HCT116 (cell line): ENCODE results near the gene CELA3A. TPM values are rescaled to one million over a fixed set of nuclear protein-coding genes. Genes with fewer than 3 reads are reported as not detected.

Source experiments
- ATAC-seq: fragments of 200-7000 bp; cut with Tn5 transposase; 2 replicates; pipeline ENCODE4 v1.9.1; 2020; ENCODE audit warnings: mild to moderate bottlenecking, moderate library complexity
- BruUV-seq: library from RNA; stranded (reverse); fragments of 400-500 nt; replicated peaks from 2 replicates; lab custom pipeline; 2021; lab: Mats Ljungman, UMichigan
- CTCF ChIA-PET: fragments of 300-600 bp; sonication (Branson Sonifier 250); formaldehyde crosslinking; loops from one replicate; lab custom pipeline; 2021; ENCODE audit warnings: antibody characterized with exemption; lab: Charles Lee
- POLR2A ChIA-PET: fragments of 300-600, 350-600 bp; sonication (Branson Sonifier 250); formaldehyde crosslinking; loops from one replicate; lab custom pipeline; 2021; ENCODE audit warnings: antibody characterized with exemption; lab: Charles Lee
- RAD21 ChIA-PET, 2 experiments: fragments of 300-600 bp; sonication (Branson Sonifier 250); formaldehyde crosslinking; loops; one replicate each; lab custom pipeline; 2023; ENCODE audit warnings: low total read pairs in 2 of 2; ENCODE audit not compliant: uncharacterized antibody in 2 of 2, unreplicated experiment in 2 of 2, low non-redundant PET in 1 of 2; lab: Charles Lee
- DNase-seq: peaks from one replicate; pipeline ENCODE4 v3.0.0-alpha.2; 2010; ENCODE audit warnings: low read depth, low spot score
- H2AFZ ChIP-seq: fragments of 200-600 bp; shearing (Covaris generic), sonication (generic); 2 replicates; pipeline ENCODE4 v1.6.1; 2017; ENCODE audit warnings: low read depth, mixed run types, mixed read lengths, antibody characterized with exemption, low read length; ENCODE audit not compliant: poor library complexity, severe bottlenecking
- H3K27ac ChIP-seq: 2 replicates; pipeline ENCODE4 v1.5.1; 2012; ENCODE audit warnings: low read depth, low read length
- H3K27me3 ChIP-seq: fragments of 200-600 bp; sonication (generic); 2 replicates; pipeline ENCODE4 v1.6.1; 2016; ENCODE audit warnings: mixed run types, low read length, mixed read lengths; ENCODE audit not compliant: insufficient read depth
- H3K36me3 ChIP-seq, 2 experiments: fragments of 200-500 bp in 1 of 2; fragments of 200-600 bp in 1 of 2; sonication (Bioruptor generic) in 1 of 2; sonication (generic) in 1 of 2; 2 replicates each; pipeline versions ENCODE4 v1.5.1 to v1.6.1; 2014 to 2016; ENCODE audit warnings: low read length in 2 of 2, inconsistent platforms in 1 of 2, mixed read lengths in 1 of 2, mixed run types in 1 of 2; ENCODE audit not compliant: insufficient read depth in 2 of 2, control insufficient read depth in 1 of 2
- H3K4me1 ChIP-seq, 2 experiments: fragments of 200-600 bp in 1 of 2; sonication (generic) in 1 of 2; 2 replicates each; pipeline versions ENCODE4 v1.5.1 to v1.6.1; 2012 to 2017; ENCODE audit warnings: low read length in 2 of 2, inconsistent platforms in 1 of 2, mild to moderate bottlenecking in 1 of 2, mixed read lengths in 1 of 2, mixed run types in 1 of 2, moderate library complexity in 1 of 2; ENCODE audit not compliant: insufficient read depth in 2 of 2, control insufficient read depth in 1 of 2
- H3K4me2 ChIP-seq: fragments of 200-600 bp; sonication (generic); 2 replicates; pipeline ENCODE4 v1.6.1; 2017; ENCODE audit warnings: mixed run types, low read length, mixed read lengths
- H3K4me3 ChIP-seq, 2 experiments: fragments of 200-600 bp in 1 of 2; sonication (generic) in 1 of 2; replicated peaks in 1 of 2; 2 replicates each; pipeline ENCODE4 v1.5.1; 2011 to 2016; ENCODE audit warnings: low read length in 2 of 2, control low read depth in 1 of 2, low read depth in 1 of 2, mild to moderate bottlenecking in 1 of 2, mixed read lengths in 1 of 2, mixed run types in 1 of 2
- H3K79me2 ChIP-seq: fragments of 200-600 bp; sonication (generic); 2 replicates; pipeline ENCODE4 v1.6.1; 2017; ENCODE audit warnings: mild to moderate bottlenecking, mixed run types, low read length, moderate library complexity, mixed read lengths; ENCODE audit not compliant: insufficient read depth
- H3K9ac ChIP-seq: fragments of 200-600 bp; sonication (generic); 2 replicates; pipeline ENCODE4 v1.6.1; 2016; ENCODE audit warnings: low read length, mixed read lengths
- H3K9me2 ChIP-seq: fragments of 200-600 bp; sonication (generic), shearing (Covaris generic); 2 replicates; pipeline ENCODE4 v1.6.1; 2017; ENCODE audit warnings: mixed run types, mild to moderate bottlenecking, moderate library complexity; ENCODE audit not compliant: insufficient read depth
- H3K9me3 ChIP-seq, 2 experiments: fragments of 200-500 bp in 1 of 2; fragments of 200-600 bp in 1 of 2; sonication (Bioruptor generic) in 1 of 2; sonication (generic) in 1 of 2; 2 replicates each; pipeline ENCODE4 v1.6.1; 2014 to 2017; ENCODE audit warnings: low read length in 2 of 2, mixed read lengths in 2 of 2, inconsistent platforms in 1 of 2, low read depth in 1 of 2, mild to moderate bottlenecking in 1 of 2, mixed run types in 1 of 2, moderate library complexity in 1 of 2; ENCODE audit not compliant: control insufficient read depth in 1 of 2, insufficient read depth in 1 of 2
- H4K20me1 ChIP-seq: fragments of 200-600 bp; sonication (generic), shearing (Covaris generic); 2 replicates; pipeline ENCODE4 v1.6.1; 2017; ENCODE audit warnings: mixed run types, mild to moderate bottlenecking, moderate library complexity; ENCODE audit not compliant: insufficient read depth
- CEBPB ChIP-seq: IDR thresholded peaks from 2 replicates; pipeline ENCODE4 v1.6.1; 2012; ENCODE audit warnings: low read depth
- ELF1 ChIP-seq: IDR thresholded peaks from 2 replicates; pipeline ENCODE4 v1.6.1; 2012; ENCODE audit warnings: low read depth, borderline replicate concordance
- EZH2phosphoT487 ChIP-seq: fragments of 200-600 bp; IDR thresholded peaks from 2 replicates; pipeline ENCODE4 v1.6.1; 2018; ENCODE audit warnings: antibody characterized with exemption, borderline replicate concordance
- MAX ChIP-seq: IDR thresholded peaks from 2 replicates; pipeline ENCODE4 v1.6.1; 2012
- POLR2A ChIP-seq: IDR thresholded peaks from 2 replicates; pipeline ENCODE4 v1.7.0; 2011; ENCODE audit warnings: borderline replicate concordance; ENCODE audit not compliant: insufficient read depth, insufficient read length; ENCODE audit errors: extremely low read depth
- POLR2AphosphoS5 ChIP-seq: IDR thresholded peaks from 2 replicates; pipeline ENCODE4 v1.6.1; 2011; ENCODE audit warnings: mild to moderate bottlenecking, low read depth, low read length, moderate library complexity
- RAD21 ChIP-seq: IDR thresholded peaks from 2 replicates; pipeline ENCODE4 v1.6.1; 2012; ENCODE audit warnings: low read depth, mild to moderate bottlenecking
- SIN3A ChIP-seq: IDR thresholded peaks from 2 replicates; pipeline ENCODE4 v1.6.1; 2012; ENCODE audit warnings: low read depth
- SRF ChIP-seq: IDR thresholded peaks from 2 replicates; pipeline ENCODE4 v1.6.1; 2012; ENCODE audit warnings: low read depth
- TCF7L2 ChIP-seq: IDR thresholded peaks from 2 replicates; pipeline ENCODE4 v1.7.0; 2011; ENCODE audit warnings: borderline replicate concordance, inconsistent platforms; ENCODE audit not compliant: insufficient read depth, insufficient read length; ENCODE audit errors: extremely low read depth
- YY1 ChIP-seq: IDR thresholded peaks from 2 replicates; pipeline ENCODE4 v1.6.1; 2011; ENCODE audit warnings: low read length, low read depth, moderate library complexity, mild to moderate bottlenecking; ENCODE audit not compliant: insufficient replicate concordance; ENCODE audit errors: extremely low read depth
- ZBTB33 ChIP-seq: IDR thresholded peaks from 2 replicates; pipeline ENCODE4 v1.6.1; 2011; ENCODE audit warnings: mild to moderate bottlenecking, low read length, moderate library complexity; ENCODE audit not compliant: insufficient replicate concordance; ENCODE audit errors: extremely low read depth
- ZFX ChIP-seq: fragments of 450-650 bp; IDR thresholded peaks from 2 replicates; pipeline ENCODE4 v1.6.1; 2017
- intact Hi-C: fragments of 100-400 bp; cut with micrococcal nuclease; formaldehyde crosslinking; loops from 2 replicates; pipeline ENCODE4 v1.10.0; 2022
- total RNA-seq: library from RNA; stranded (reverse); gene quantifications from one replicate; pipeline ENCODE4 v1.2.1, GENCODE V29; 2021; ENCODE audit not compliant: unreplicated experiment

Gene CELA3A
- total RNA-seq, 1 experiment from 2014 or later = 9.0 TPM

GRCh38 chr1:22045604-22046228, 44.3 kb downstream of the CELA3A start:
- Histone ChIP-seq H4K20me1 (no peaks in the 10 kb centered on the region), H3K36me3 (no peaks in the 10 kb centered on the region), H3K9me2 (no peaks in the 10 kb centered on the region), H3K79me2 (no peaks in the 10 kb centered on the region), H3K27me3 (no peaks in the 10 kb centered on the region), H3K9ac (no peak overlapping the region), H3K4me3 (no peak overlapping the region), H2AFZ (no peak overlapping the region), H3K4me2 (no peak overlapping the region), H3K4me1 (peaks cover 17 to 37% of the 10 kb centered on the region in 2 experiments; a peak in 3 of 4 replicates), H3K9me3 (no peaks in the 10 kb centered on the region), H3K27ac (no peak overlapping the region)
- no peak for TF ChIP-seq POLR2A
- no peak for TF ChIP-seq EZH2phosphoT487
- no peak for TF ChIP-seq MAX
- no peak for TF ChIP-seq YY1
- ChIA-PET POLR2A (no interaction called here), CTCF (no interaction called here), RAD21 (no interaction called here)
- intact Hi-C loops = no loop called here
- DNase-seq (no peak), ATAC-seq (no peak)
- no TSS peak for BruUV-seq

- intact Hi-C loops = no loop called here
- no peaks in the 10 kb centered on the region for H3K9me3 ChIP-seq
- no peak overlapping the region for H3K9ac ChIP-seq
- H3K27ac ChIP-seq = no peak overlapping the region
- CTCF ChIA-PET = no interaction called here
- peaks cover 13 to 31% of the 10 kb centered on the region in 2 experiments; a peak in 3 of 4 replicates for H3K4me1 ChIP-seq
- no peaks in the 10 kb centered on the region for H3K9me2 ChIP-seq
- RAD21 ChIA-PET = no interaction called here
- no peaks in the 10 kb centered on the region for H3K27me3 ChIP-seq
- no TSS peak for BruUV-seq
- POLR2A ChIA-PET = no interaction called here
- H2AFZ ChIP-seq = no peak overlapping the region
- H4K20me1 ChIP-seq = peaks cover 3% of the 10 kb centered on the region; the same call in 1 of the 2 replicates
- H3K4me2 ChIP-seq = no peak overlapping the region; the same call in 1 of the 2 replicates
- DNase-seq (no peak), ATAC-seq (no peak)
- no peaks in the 10 kb centered on the region; a peak in 1 of 4 replicates for H3K36me3 ChIP-seq
- no peak overlapping the region for H3K4me3 ChIP-seq
- H3K79me2 ChIP-seq = peaks cover 8% of the 10 kb centered on the region
- TF ChIP-seq SRF (no peak), SIN3A (no peak), ZBTB33 (no peak), POLR2AphosphoS5 (no peak), POLR2A (no peak), TCF7L2 (no peak), ZFX (no peak), RAD21 (no peak), CEBPB (no peak), ELF1 (no peak)
These were observed 47.1 kb downstream of the CELA3A start for GRCh38 chr1:22048351-22049192.
